GM19463 (cell line): Measurements from ENCODE around the gene PIK3IP1.

ENCODE experiments used
- ATAC-seq: cut with Tn5 transposase; IDR thresholded peaks from one replicate; pipeline ENCODE4 v1.9.1; 2021; ENCODE audit warnings: mild to moderate bottlenecking, moderate library complexity; ENCODE audit not compliant: unreplicated experiment

Gene PIK3IP1

DNA sequence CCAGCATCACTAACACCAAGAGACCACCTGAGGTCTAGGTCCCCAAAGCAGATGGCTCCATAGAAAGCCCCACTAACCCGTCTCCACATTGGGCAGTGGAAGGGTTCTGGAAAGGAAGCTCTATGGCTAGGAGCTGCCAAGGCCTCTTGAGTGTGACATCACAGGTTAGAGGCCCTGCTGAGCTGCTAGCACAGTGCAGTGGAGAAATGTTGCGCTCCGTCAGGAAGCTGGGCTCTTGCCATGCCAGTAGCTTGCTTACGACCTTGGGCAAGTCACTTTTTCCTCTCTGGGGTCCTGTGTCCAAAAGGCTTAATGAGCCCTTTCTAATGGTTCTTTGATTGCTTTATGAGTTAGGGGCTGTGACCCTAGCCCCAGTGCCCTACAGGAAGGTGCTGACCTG is 10.6 kb downstream of the PIK3IP1 start:
- no peak for ATAC-seq

DNA sequence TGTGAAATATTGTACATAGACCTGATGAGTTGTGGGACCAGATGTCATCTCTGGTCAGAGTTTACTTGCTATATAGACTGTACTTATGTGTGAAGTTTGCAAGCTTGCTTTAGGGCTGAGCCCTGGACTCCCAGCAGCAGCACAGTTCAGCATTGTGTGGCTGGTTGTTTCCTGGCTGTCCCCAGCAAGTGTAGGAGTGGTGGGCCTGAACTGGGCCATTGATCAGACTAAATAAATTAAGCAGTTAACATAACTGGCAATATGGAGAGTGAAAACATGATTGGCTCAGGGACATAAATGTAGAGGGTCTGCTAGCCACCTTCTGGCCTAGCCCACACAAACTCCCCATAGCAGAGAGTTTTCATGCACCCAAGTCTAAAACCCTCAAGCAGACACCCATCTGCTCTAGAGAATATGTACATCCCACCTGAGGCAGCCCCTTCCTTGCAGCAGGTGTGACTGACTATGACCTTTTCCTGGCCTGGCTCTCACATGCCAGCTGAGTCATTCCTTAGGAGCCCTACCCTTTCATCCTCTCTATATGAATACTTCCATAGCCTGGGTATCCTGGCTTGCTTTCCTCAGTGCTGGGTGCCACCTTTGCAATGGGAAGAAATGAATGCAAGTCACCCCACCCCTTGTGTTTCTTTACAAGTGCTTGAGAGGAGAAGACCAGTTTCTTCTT is 12.3 kb downstream of the PIK3IP1 start:
- no peak for ATAC-seq

DNA sequence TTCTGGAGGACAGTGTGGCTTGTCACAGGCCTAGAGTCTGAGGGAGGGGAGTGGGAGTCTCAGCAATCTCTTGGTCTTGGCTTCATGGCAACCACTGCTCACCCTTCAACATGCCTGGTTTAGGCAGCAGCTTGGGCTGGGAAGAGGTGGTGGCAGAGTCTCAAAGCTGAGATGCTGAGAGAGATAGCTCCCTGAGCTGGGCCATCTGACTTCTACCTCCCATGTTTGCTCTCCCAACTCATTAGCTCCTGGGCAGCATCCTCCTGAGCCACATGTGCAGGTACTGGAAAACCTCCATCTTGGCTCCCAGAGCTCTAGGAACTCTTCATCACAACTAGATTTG is 13.0 kb downstream of the PIK3IP1 start:
- ATAC-seq = no peak

DNA sequence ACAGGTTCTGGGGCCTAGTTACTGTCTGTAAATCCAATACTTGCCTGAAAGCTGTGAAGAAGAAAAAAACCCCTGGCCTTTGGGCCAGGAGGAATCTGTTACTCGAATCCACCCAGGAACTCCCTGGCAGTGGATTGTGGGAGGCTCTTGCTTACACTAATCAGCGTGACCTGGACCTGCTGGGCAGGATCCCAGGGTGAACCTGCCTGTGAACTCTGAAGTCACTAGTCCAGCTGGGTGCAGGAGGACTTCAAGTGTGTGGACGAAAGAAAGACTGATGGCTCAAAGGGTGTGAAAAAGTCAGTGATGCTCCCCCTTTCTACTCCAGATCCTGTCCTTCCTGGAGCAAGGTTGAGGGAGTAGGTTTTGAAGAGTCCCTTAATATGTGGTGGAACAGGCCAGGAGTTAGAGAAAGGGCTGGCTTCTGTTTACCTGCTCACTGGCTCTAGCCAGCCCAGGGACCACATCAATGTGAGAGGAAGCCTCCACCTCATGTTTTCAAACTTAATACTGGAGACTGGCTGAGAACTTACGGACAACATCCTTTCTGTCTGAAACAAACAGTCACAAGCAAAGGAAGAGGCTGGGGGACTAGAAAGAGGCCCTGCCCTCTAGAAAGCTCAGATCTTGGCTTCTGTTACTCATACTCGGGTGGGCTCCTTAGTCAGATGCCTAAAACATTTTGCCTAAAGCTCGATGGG is 13.5 kb downstream of the PIK3IP1 start:
- ATAC-seq = no peak

DNA sequence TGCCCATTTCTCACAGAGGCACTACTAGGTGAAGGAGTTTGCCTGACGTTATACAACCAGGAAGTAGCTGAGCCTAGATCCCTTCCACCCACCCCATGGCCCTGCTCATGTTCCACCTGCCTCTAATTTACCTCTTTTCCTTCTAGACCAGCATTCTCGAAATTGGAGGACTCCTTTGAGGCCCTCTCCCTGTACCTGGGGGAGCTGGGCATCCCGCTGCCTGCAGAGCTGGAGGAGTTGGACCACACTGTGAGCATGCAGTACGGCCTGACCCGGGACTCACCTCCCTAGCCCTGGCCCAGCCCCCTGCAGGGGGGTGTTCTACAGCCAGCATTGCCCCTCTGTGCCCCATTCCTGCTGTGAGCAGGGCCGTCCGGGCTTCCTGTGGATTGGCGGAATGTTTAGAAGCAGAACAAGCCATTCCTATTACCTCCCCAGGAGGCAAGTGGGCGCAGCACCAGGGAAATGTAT is 14.1 kb downstream of the PIK3IP1 start:
- no peak for ATAC-seq

DNA sequence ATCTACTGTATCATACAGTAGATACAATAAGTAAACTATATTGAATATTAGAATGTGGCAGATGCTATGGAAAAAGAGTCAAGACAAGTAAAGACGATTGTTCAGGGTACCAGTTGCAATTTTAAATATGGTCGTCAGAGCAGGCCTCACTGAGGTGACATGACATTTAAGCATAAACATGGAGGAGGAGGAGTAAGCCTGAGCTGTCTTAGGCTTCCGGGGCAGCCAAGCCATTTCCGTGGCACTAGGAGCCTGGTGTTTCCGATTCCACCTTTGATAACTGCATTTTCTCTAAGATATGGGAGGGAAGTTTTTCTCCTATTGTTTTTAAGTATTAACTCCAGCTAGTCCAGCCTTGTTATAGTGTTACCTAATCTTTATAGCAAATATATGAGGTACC is 14.5 kb downstream of the PIK3IP1 start:
- ATAC-seq = no peak

DNA sequence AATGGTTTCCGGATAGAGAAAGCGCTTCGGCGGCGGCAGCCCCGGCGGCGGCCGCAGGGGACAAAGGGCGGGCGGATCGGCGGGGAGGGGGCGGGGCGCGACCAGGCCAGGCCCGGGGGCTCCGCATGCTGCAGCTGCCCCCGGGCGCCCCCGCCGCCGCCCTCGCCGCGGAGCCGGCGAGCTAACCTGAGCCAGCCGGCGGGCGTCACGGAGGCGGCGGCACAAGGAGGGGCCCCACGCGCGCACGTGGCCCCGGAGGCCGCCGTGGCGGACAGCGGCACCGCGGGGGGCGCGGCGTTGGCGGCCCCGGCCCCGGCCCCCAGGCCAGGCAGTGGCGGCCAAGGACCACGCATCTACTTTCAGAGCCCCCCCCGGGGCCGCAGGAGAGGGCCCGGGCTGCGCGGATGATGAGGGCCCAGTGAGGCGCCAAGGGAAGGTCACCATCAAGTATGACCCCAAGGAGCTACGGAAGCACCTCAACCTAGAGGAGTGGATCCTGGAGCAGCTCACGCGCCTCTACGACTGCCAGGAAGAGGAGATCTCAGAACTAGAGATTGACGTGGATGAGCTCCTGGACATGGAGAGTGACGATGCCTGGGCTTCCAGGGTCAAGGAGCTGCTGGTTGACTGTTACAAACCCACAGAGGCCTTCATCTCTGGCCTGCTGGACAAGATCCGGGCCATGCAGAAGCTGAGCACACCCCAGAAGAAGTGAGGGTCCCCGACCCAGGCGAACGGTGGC is 15.7 kb downstream of the PIK3IP1 start:
- no peak for ATAC-seq

DNA sequence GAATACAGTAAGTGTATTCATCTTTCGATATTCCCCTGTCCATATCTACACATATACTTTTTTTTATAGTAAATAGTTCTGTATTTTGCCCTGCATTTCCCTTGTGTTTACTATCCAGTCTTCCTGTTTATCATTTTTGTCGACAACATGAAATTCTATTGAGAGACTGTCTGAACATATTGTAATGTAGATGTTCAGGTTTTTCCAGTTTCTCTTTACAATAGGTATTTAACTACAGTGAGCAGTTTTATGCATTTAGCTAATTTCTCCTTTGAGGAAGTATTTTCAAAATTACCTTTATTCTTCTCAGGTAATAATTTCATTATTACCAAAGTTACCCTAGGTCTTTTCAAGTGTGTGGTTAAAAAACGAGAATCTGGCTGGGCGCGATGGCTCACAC is 16.7 kb downstream of the PIK3IP1 start:
- ATAC-seq = no peak

DNA sequence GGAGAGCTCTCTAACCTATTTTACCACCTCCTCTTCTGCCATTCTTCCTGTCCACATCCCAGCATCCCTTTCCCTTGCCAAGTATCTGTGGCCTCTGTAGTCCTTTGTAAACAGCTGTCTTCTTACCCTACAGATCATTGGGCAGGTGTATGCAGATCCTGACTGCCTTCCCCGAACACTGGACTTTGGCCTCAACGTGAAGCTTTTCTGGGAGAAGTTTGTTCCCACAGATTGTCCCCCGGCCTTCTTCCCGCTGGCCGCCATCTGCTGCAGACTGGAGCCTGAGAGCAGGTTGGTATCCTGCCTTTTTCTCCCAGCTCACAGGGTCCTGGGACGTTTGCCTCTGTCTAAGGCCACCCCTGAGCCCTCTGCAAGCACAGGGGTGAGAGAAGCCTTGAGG is 17.3 kb downstream of the PIK3IP1 start:
- no peak for ATAC-seq

DNA sequence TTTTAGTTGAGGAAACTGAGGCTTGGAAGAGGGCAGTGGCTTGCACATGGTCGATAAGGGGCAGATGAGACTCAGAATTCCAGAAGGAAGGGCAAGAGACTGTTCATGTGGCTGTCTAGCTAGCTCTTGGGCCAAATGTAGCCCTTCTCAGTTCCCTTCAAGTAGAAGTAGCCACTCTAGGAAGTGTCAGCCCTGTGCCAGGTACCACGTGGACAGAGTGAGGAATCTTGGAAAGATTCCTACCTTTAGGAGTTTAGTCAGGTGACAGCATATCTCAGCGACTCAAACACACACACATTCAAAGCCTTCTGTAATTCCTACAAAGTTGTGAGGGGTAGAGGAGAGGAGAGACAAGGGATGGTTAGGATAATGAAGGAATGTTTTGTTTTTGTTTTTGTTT is 18.3 kb downstream of the PIK3IP1 start:
- ATAC-seq = no peak

DNA sequence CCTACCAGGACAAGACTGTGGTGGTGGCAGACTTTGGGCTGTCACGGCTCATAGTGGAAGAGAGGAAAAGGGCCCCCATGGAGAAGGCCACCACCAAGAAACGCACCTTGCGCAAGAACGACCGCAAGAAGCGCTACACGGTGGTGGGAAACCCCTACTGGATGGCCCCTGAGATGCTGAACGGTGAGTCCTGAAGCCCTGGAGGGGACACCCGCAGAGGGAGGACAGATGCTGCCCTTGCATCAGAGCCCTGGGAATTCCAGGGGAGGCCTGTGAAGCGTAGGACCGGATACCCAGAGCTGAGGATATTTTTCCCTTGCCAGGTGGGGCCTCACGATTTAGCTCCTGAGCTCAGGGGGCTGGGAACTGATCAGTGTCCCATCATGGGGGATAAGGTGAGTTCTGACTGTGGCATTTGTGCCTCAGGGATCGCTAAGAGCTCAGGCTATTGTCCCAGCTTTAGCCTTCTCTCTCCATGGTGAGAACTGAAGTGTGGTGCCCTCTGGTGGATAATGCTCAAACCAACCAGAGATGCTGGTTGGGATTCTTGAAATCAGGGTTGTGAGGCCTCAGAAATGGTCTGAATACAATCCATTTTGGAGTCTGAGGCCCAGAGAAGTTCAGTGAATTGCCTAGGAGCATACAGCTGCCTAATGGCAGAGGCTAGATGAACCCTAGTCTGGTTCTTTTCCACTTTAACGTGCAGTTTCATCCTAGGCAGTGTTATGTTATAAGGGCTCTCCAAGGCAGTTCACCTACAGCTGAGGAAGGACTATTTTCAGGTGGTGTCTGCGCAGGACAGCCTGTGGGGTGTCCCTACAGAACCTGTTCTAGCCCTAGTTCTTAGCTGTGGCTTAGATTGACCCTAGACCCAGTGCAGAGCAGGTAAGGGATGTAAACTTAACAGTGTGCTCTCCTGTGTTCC is 19.5 kb downstream of the PIK3IP1 start:
- ATAC-seq = no peak

DNA sequence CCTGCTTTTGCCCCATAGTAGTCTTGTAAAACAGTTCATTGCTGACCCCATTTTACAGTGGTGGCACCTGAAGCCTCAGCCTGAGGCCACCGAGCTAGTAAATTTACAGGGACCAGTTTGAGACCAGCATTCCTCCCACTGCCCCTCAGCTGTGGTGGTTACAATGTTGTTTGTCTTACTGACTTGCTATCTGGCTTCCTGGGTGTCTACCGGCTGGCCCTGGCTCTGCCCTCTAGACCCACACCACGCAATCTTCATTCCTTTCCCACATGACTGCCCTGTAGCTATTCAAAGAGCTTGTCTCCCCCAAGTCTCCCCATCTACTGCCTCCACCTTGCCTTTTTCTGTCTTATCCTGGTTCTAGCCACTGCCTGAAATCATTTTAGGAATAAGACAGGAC is 20.8 kb downstream of the PIK3IP1 start:
- ATAC-seq = no peak

DNA sequence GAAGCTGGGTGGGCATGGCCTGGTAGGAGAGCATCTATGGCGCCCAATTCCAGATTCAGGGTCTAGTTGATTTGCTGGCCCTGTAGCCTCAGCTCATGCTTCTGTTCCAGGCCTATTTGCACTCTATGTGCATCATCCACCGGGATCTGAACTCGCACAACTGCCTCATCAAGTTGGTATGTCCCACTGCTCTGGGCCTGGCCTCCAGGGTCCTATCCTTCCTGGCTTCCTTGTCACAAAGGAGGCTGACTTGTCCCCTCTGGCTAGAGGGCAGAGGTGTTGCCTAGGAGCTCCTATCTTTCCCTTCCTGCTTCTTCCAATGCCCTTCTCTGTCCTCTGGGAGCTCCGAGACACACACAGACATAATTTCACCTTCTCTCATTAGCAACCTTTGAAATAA is 21.3 kb downstream of the PIK3IP1 start:
- no peak for ATAC-seq

DNA sequence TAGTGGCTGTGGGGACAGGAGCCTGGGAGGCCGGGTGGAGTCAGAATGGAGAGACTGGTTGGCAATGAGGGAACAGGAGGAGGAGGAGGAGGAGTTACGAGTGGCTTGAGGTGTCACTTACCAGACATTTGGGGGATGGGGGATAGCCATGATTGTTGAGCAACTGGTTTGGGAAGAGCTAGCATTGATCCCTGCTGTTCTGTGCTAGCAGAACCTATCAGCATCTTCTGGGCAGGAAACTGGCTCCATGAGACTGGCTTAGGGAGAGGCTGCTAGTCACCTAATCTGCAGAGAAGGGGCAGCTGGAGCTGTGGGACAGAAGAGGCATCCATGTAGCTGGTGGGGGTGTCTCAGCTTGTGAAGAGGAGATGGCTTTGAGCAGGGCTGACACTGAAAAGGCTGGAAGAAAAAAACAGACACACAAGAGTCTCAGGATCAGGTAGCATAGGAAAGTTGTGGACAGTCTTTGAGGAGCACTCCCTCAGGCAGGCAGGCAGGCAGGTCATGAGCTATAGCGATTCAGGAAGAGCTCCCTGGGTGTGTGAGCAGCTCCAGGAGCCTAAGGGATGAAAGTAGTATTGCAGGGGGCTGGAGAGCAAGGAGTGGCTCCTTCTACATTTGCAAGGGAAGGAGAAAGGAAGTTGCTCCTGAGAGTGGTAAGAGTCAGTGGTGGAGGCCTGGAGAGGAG is 22.3 kb downstream of the PIK3IP1 start:
- no peak for ATAC-seq

DNA sequence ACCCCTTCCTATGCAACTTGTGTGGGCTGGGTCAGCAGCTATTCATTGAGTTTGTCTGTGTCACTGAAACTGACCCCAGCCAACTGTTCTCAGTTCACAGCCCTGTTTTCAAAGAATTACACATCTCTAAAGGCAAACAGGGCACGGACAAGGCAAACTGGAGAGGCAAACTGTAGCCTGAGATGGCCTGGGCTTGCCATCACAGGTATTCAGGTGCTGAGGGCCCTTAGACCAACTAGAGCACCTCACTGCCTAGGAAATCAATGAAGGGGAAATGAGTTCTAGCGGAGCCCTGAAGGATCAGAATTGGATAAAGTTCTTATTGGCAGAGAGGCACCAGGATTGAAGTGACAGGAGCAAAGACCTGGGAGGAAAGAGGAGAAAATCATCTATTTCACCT is 24.0 kb downstream of the PIK3IP1 start:
- no peak for ATAC-seq

DNA sequence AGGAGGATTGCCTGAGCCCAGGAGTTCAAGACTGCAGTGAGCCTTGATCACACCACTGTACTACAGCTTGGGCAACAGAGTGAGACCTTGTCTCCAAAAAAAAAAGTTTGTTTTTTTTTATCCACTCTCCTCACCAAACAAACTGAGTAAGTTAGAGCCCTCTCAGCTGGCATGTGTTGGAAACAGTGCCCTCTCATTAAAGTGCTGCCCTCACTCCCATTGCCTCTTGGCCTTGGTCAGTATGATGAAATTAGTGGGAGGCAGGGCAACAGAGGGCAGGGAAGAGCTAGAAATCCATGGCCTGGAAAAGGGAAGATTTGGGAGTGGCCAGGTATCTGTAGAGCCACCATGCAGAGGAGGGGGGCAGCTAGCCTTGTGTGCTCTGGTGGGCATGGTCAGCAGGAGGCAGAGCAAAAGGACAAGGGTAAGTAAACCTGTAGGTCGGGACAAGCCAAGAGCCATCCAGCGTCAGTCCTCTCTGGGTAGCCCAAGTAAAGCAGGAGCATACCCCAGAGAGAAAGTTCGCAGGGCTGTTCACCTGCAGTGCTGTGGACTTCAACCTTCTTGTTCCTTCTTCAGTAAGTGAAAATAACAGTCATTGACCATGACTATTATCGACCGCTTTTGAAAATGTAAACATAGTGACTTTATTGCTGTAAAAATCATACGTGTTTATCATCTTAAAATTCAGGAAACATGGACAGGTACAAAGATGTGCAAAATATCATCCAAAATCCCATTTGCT is 28.2 kb downstream of the PIK3IP1 start:
- ATAC-seq = no peak

DNA sequence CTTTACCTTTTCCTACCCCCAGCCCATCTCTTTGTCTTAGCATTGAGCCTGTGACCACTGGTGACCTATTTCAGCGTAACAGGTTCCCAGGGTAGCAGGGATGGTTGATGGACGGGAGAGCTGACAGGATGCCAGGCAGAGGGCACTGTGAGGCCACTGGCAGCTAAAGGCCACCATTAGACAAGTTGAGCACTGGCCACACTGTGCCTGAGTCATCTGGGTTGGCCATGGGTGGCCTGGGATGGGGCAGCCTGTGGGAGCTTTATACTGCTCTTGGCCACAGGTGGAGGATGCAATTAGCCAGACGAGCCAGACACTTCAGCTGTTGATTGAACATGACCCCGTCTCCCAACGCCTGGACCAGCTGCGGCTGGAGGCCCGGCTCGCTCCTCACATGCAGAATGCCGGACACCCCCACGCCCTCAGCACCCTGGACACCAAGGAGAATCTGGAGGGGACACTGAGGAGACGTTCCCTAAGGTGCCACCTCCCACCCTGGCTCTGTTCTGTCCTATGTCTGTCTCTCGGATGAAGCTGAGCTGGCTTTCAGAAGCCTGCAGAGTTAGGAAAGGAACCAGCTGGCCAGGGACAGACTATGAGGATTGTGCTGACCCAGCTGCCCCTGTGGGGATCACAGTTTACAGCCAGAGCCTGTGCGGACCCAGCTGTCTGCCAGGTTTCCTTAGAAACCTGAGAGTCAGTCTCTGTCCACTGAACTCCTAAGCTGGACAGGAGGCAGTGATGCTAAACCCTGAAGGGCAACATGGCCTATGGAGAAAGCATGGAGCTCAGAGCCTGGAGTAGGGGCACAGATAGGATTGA is 29.8 kb downstream of the PIK3IP1 start:
- no peak for ATAC-seq

DNA sequence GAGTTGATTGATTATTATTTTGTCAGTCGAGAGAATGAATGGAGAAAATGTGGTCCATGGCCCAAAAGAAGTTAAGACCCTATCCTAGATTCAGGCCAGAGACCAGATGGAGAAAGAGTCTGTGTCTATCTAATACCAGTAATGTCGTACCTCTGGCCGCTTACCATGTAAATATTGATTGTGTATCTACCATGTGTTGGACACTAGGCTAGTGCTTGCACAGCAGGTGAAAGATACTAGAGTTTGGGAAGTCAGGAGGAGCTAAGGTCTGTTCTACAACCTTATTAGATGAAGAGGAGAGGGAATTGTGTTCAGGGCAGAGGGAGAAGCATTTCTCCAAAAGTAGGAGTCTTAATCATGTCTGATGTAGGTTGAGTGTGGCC is 31.8 kb downstream of the PIK3IP1 start:
- no peak for ATAC-seq
